HUES64 (cell line): ENCODE measurements around the gene NT5C1A. TPM values are rescaled to one million over a fixed set of nuclear protein-coding genes. Genes with fewer than 3 reads are reported as not detected.

Source experiments
- H3K27ac ChIP-seq: 2 replicates; pipeline ENCODE4 v1.7.0; 2013; ENCODE audit warnings: low read depth, low read length, inconsistent platforms
- H3K27me3 ChIP-seq: 2 replicates; pipeline ENCODE4 v1.6.1; 2013; ENCODE audit warnings: mild to moderate bottlenecking, low read length; ENCODE audit not compliant: insufficient read depth
- H3K36me3 ChIP-seq: 2 replicates; pipeline ENCODE4 v1.6.1; 2013; ENCODE audit warnings: mild to moderate bottlenecking, low read length; ENCODE audit not compliant: insufficient read depth
- H3K4me1 ChIP-seq: 2 replicates; pipeline ENCODE4 v1.6.1; 2013; ENCODE audit warnings: mild to moderate bottlenecking, low read length, moderate library complexity; ENCODE audit not compliant: insufficient read depth
- H3K4me3 ChIP-seq: 2 replicates; pipeline ENCODE4 v1.5.1; 2013; ENCODE audit warnings: mild to moderate bottlenecking, low read length, moderate library complexity
- H3K9ac ChIP-seq: 2 replicates; pipeline ENCODE4 v1.6.1; 2013; ENCODE audit warnings: mild to moderate bottlenecking, low read depth, low read length
- H3K9me3 ChIP-seq: 2 replicates; pipeline ENCODE4 v1.6.1; 2013; ENCODE audit warnings: low read depth, low read length; ENCODE audit not compliant: insufficient read depth
- WGBS: fragments of 150-250, 120-280 bp; methylation state at CpG from one replicate; pipeline ENCODE4 v1.1.7; 2013; ENCODE audit warnings: missing lambda C conversion rate; 5-methylcytosine and 5-hydroxymethylcytosine counted together
- polyA plus RNA-seq, 2 experiments: library from polyadenylated mRNA; stranded (reverse); fragments of 50-300 nt; gene quantifications; one replicate each; pipeline ENCODE4 v1.2.3, GENCODE V29; 2013

NT5C1A gene
- polyA plus RNA-seq (2013, experiment 1 of 2) = not detected
- polyA plus RNA-seq (2013, experiment 2 of 2) = not detected

DNA sequence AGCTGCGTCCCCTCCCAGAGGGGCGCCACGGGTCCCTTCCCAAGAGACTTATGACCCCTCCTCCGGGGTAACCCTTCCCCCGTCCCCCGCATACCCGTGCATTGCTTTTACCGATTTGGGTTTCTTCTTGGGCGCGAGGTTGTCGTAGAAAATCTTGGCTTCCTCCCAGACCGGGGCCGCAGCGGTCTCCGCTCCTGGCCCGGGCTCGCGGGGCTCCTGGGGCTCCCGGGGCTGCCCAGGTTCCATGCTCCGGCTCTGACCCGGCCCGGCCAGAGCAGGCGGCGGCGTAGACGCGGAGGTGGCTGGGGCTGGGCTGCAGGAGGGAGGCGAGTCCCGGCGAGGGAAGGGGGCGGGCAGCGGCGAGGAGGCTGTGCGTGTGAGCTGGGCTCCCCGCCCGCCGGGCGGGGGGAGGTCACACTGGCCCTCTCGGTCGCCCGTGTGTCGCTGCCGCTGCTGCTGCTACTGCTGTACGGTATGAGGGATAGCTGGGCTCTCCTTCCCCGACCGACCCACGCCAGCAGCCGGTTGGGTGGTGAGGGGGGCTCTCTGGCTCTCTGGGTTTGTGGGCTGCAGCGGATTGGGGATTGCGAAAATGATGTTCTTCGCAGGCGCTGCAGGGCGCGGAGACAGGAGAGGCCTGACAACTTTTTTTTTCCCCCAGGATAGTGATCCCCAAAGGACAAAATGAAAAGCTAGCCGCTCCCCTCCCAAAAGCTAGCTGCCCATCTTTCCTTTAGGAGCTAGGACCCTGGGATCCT lies at the start of gene NT5C1A:
Gene NT5C1A (minus strand): TSS at position 315 of the 758 bp plus-strand sequence. CDS start 69 bp downstream, at position 246.
- no peaks in the 10 kb centered on the region for H3K9me3 ChIP-seq
- H3K4me3 ChIP-seq = peak within 1 kb of the TSS; percentile 47
- no peak within 1 kb of the TSS for H3K27ac ChIP-seq
- H3K9ac ChIP-seq = no peak within 1 kb of the TSS
- no peaks in the 10 kb centered on the region for H3K36me3 ChIP-seq
- 0 out of 2 replicates have a peak, but pooled peaks cover 3% of the 10 kb centered on the region for H3K4me1 ChIP-seq
- WGBS = 5% methylated on average over 55 of the region's 55 CpGs
- H3K27me3 ChIP-seq = peaks cover 99% of the 10 kb centered on the region

DNA sequence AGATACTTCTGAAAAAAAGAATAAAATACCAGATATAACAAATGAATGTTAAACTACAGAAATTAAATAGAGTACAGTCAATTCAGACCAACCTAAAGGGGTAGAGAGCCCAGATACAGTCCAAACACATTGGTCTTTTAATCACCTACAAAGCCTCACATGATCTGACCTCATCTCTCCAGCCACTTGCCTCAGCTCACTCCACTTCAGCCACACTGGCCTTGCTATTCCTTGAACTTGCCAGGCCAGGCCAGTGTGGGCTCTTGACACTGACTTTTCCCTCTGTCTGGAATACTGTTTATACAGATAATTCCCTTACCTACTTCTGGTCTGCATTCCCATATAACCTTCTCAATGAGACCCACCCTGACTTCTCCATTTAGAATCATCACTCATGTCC lies 49.8 kb upstream of the NT5C1A start:
- peaks cover 97% of the 10 kb centered on the region for H3K27me3 ChIP-seq

DNA sequence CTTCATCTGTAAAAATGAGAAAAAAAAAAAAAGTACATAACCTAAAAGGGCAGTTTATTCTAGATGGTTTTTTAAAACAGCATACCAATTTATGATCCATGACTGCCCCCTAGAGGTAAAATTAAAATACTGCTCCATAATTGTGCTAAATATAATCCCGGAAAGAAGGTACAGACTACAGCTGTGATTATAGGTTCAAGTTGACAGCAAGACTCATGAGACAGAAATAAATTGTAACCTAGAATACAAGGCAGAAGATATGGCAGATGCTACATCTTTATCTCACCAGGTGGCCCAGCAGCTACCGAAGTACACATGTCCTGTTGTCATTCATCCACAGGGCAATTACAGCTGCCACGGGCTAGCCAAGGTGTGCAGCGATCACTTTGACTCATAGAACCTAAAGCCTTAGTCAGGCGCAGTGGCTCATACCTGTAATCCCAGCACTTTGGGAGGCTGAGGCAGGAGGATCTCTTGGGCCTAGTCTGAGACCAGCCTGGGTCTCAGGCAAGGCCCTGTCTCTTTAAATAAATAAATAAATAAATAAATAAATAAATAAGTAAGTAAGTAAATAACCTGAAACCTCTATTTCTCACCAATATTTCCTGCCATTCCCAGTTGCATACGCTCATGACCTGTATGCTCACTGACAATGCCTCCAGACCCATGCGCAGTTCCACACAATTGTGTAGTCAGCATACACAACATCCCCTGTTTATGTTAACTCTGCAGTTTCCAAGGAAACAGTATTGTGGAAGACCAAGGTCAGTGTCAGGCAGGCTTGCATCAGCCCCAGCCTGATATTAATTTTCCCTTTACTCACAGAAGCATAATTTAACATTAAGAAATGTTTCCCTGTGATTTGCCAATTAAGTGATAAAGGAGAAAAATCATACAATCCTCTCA lies 48.4 kb upstream of the NT5C1A start:
- Histone ChIP-seq H3K36me3 (no peaks in the 10 kb centered on the region), H3K9ac (no peak overlapping the region), H3K27me3 (peaks cover 97% of the 10 kb centered on the region), H3K27ac (no peak overlapping the region), H3K9me3 (no peaks in the 10 kb centered on the region), H3K4me3 (no peak overlapping the region), H3K4me1 (no peaks in the 10 kb centered on the region)
- WGBS = 42% methylated on average over 7 of the region's 7 CpGs

More for the DNA sequence above, 49.8 kb upstream of the NT5C1A start:
- Histone ChIP-seq H3K9ac (no peak overlapping the region), H3K36me3 (no peaks in the 10 kb centered on the region), H3K4me3 (no peak overlapping the region), H3K27ac (no peak overlapping the region), H3K4me1 (no peaks in the 10 kb centered on the region), H3K9me3 (no peaks in the 10 kb centered on the region)

DNA sequence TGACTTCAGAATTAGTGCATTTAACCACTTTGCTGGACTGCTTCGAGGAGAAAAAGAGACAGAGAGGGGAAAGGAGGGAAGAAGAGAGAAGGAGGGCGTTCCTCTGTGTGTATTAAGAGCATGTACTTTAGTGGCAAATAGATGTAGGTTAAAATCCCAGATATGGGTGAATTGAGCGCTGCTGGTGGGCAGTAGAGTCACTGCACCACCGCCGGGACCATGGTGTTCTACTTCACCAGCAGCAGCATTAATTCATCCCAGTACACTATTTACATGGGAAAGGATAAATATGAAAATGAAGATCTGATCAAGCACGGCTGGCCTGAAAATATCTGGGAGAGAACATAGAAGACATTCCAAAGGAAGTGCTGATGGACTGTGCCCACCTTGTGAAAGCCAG lies 45.9 kb upstream of the NT5C1A start:
- Histone ChIP-seq H3K4me1 (no peaks in the 10 kb centered on the region), H3K9ac (no peak overlapping the region), H3K4me3 (no peak overlapping the region), H3K9me3 (no peaks in the 10 kb centered on the region), H3K27ac (no peak overlapping the region), H3K36me3 (no peaks in the 10 kb centered on the region), H3K27me3 (peaks cover 99% of the 10 kb centered on the region)
- WGBS = 34% methylated on average over 5 of the region's 6 CpGs

DNA sequence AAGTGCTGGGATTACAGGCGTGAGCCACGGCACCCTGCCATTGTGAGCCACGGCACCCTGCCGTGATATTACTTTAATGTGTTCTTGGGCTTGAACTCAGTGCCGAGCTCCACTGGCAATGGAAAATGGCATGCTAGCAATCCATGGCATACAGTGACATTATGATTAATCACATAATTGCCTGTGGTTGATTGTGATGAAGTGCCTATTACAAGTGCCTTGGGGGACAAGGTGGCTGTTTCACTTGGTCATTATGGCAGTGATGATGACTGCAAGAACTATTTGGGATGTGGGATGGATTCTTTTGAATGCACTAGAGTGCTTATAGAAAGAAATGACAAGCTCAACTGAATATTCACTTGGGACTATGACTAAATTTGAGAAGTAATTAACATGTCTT lies 41.6 kb upstream of the NT5C1A start:
- Histone ChIP-seq H3K9me3 (no peaks in the 10 kb centered on the region), H3K27me3 (peaks cover 100% of the 10 kb centered on the region), H3K4me3 (no peak overlapping the region), H3K36me3 (no peaks in the 10 kb centered on the region), H3K4me1 (peaks cover 6% of the 10 kb centered on the region; the same call in 1 of the 2 replicates), H3K9ac (no peak overlapping the region), H3K27ac (no peak overlapping the region)
- WGBS = 90% methylated on average over 5 of the region's 5 CpGs

DNA sequence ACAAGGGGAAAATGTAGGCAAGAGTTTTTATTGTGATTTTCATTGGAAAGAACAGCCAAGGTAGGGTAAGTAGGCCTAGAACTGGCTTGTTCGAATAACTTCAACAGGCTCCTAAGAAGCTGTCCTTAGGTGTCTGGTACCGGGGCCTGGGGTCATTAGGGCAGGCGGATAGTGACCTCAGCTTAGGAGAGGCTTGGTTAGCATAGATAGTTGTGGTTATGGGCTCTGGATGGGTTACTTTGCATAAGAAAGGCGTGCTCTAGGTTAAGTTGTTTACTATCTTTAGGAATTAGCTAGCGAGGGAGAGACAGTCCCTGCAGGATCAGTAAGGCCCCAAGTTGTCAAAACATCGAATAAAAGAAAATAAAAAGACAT lies 40.0 kb upstream of the NT5C1A start:
- H3K27ac ChIP-seq = no peak overlapping the region
- 6% methylated on average over 5 of the region's 6 CpGs for WGBS
- H3K27me3 ChIP-seq = peaks cover 100% of the 10 kb centered on the region

DNA sequence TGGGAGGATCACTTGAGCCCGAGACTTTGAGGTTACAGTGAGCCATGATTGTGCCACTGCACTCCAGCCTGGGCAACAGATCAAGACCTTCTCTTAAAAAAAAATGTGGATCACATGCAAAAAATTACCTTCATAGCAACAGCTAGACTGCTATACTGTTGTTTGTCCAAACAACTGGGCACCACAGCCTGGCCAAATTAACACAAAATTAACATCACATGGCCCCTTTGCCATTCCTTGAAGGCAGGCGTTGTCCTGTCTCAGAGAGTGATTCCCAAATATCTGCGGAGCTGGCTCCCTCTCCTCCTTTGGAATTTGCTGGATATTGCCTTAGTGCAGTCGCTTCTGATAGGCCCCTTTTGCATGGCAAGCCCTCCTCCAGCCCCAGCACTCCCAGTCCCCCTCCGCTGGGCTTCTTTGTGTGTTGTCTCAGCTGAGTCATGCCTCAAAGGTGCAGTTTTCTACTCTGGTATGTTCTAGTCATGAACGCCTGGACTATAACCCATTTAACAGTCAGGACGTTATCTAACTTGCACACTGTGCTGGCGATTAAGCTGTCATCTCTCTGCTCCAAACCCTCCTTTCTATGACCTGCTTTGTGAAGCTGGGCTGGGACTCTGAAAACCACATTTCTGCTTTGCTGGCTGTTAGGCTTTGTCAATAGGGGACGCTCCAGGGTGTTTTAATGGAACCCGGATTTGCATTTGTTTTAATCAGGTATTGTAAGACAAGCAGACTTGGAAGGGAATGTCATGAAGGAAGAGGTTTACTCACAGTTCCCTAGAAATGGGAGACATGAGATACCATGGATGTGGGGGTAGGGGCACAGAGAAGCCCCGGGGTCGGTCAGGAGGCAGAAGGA lies 39.4 kb upstream of the NT5C1A start:
- H3K27me3 ChIP-seq = peaks cover 100% of the 10 kb centered on the region
- H3K4me3 ChIP-seq = no peak overlapping the region
- no peaks in the 10 kb centered on the region for H3K9me3 ChIP-seq
- no peak overlapping the region for H3K27ac ChIP-seq
- WGBS = 20% methylated on average over 12 of the region's 12 CpGs
- H3K4me1 ChIP-seq = peaks cover 6% of the 10 kb centered on the region; the same call in 1 of the 2 replicates
- no peaks in the 10 kb centered on the region for H3K36me3 ChIP-seq
- no peak overlapping the region for H3K9ac ChIP-seq

More for the DNA sequence above, 40.0 kb upstream of the NT5C1A start:
- Histone ChIP-seq H3K9me3 (no peaks in the 10 kb centered on the region), H3K4me3 (no peak overlapping the region), H3K36me3 (no peaks in the 10 kb centered on the region), H3K4me1 (peaks cover 6% of the 10 kb centered on the region; the same call in 1 of the 2 replicates), H3K9ac (no peak overlapping the region)

DNA sequence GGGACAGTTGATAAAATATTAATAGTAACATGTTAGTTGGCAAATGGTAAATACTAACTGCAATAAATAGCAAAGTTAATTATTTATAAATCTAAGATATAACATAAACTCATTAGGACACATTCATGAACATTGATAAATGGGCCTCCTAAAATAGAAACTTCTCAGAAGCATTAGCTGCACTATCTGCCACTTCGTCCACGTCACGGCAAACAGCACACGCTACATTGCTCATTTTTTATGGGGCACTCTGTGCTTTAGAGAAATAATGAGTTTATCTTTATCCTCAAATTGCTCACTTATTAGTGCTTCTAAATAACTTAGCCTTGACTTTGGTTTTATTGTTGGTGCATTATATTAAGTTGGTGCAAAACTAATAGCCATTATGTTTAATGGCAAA lies 35.6 kb upstream of the NT5C1A start:
- Histone ChIP-seq H3K4me1 (peaks cover 6% of the 10 kb centered on the region; the same call in 1 of the 2 replicates), H3K27me3 (peaks cover 100% of the 10 kb centered on the region), H3K27ac (no peak overlapping the region), H3K4me3 (no peak overlapping the region), H3K36me3 (no peaks in the 10 kb centered on the region), H3K9ac (no peak overlapping the region), H3K9me3 (no peaks in the 10 kb centered on the region)
- WGBS = 95% methylated on average over 4 of the region's 4 CpGs

DNA sequence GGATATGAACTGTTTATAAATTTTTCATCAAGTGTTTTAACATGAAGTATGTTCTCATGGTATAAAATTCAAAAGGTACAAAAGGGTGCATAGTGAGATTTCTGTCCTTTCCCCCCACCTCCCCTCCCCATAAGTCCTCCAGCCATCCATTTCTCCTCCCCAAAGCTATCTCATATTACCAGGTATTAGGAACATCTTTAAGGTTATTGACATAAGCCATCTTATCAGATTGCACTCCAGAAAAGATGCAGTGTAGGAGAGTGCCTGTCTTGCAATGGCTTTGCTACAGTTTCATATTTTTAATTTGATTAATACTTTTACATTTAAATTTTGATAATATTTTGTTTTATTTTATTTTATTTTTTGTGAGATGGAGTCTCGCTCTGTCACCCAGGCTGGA lies 32.9 kb upstream of the NT5C1A start:
- 83% methylated on average over 1 of the region's 1 CpG for WGBS
- H3K4me1 ChIP-seq = peaks cover 10% of the 10 kb centered on the region
- H3K4me3 ChIP-seq = no peak overlapping the region
- H3K9me3 ChIP-seq = no peaks in the 10 kb centered on the region
- no peak overlapping the region for H3K27ac ChIP-seq
- H3K27me3 ChIP-seq = peaks cover 100% of the 10 kb centered on the region
- no peak overlapping the region for H3K9ac ChIP-seq
- H3K36me3 ChIP-seq = no peaks in the 10 kb centered on the region

DNA sequence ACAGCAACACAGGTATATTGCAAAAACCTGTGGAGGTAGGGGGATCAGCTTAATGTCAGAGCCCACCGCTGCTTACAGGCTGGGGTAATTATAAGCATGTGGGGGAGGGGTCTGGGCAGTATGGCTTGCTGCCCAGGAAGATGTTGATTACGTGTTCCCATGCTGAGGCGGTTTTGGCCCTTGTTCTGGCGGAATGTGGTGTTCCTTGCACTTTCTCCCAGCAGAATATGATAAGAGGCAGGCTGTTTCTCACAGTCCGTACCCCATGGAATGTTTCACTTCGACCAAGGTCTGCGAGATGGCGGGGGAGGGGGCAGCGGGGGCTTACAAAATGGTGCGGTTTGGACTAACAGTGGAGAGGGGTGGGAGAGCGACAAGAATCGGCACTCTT lies 29.1 kb upstream of the NT5C1A start:
- H3K9me3 ChIP-seq = no peaks in the 10 kb centered on the region
- no peak overlapping the region for H3K9ac ChIP-seq
- H3K27ac ChIP-seq = no peak overlapping the region
- peaks cover 100% of the 10 kb centered on the region for H3K27me3 ChIP-seq
- H3K4me1 ChIP-seq = peaks cover 10% of the 10 kb centered on the region
- no peaks in the 10 kb centered on the region for H3K36me3 ChIP-seq
- H3K4me3 ChIP-seq = peak overlapping the region; percentile 29
- 19% methylated on average over 12 of the region's 12 CpGs for WGBS
